SH-SY5Y (cell line): Measurements from ENCODE around the gene PGGHG.

Source experiments
- GATA2 ChIP-seq: IDR thresholded peaks from 2 replicates; pipeline ENCODE4 v1.6.1; 2011; ENCODE audit warnings: mild to moderate bottlenecking, low read depth, low read length
- GATA3 ChIP-seq: IDR thresholded peaks from 2 replicates; pipeline ENCODE4 v1.6.1; 2011; ENCODE audit warnings: low read depth, mild to moderate bottlenecking, low read length, moderate library complexity

GRCh38 chr11:256952-257737 lies 31.8 kb upstream of the PGGHG start:
- TF ChIP-seq GATA3 (no peak), GATA2 (no peak)
